ENCODE measurements around the gene MTMR3.

DNA sequence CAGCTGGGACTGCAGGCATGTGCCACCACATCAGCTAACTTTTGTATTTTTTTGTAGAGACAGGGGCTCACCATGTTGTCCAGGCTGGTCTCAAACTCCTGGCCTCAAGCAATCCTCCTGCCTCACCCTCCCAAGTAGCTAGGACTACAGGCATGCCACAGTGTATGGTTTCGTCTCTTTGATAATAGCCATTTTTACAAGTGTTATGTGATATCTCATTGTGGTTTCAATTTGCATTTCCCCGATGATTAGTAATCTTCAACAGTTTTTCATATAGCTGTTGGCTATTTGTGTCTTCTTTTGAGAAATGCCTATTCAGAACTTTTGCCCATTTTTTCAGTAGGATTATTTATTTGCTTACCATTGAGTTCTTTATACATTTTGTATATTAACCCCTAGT is 9.0 kb upstream of the MTMR3 start:
- TF ChIP-seq, protein P1, sequence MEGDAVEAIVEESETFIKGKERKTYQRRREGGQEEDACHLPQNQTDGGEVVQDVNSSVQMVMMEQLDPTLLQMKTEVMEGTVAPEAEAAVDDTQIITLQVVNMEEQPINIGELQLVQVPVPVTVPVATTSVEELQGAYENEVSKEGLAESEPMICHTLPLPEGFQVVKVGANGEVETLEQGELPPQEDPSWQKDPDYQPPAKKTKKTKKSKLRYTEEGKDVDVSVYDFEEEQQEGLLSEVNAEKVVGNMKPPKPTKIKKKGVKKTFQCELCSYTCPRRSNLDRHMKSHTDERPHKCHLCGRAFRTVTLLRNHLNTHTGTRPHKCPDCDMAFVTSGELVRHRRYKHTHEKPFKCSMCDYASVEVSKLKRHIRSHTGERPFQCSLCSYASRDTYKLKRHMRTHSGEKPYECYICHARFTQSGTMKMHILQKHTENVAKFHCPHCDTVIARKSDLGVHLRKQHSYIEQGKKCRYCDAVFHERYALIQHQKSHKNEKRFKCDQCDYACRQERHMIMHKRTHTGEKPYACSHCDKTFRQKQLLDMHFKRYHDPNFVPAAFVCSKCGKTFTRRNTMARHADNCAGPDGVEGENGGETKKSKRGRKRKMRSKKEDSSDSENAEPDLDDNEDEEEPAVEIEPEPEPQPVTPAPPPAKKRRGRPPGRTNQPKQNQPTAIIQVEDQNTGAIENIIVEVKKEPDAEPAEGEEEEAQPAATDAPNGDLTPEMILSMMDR (IDR thresholded peaks at IDR 0.05) = no peak
- no peak for TF ChIP-seq POLR2A (IDR thresholded peaks at IDR 0.05)

All from right lobe of liver (tissue), 4 donors.